CD8-positive, alpha-beta memory T cell (primary cell): Measurements from ENCODE around the gene ADGRG3. TPM values are rescaled to one million over a fixed set of nuclear protein-coding genes. Genes with fewer than 3 reads are reported as not detected.
A peak's percentile ranks its signal among the peaks of the same experiment; 100 is the strongest.

ENCODE experiments used
- CTCF ChIA-PET: fragments of 350-600 bp; sonication (Branson Sonifier 250); formaldehyde crosslinking; loops from one replicate; lab custom pipeline; 2021; ENCODE audit warnings: antibody characterized with exemption; lab: Charles Lee
- POLR2A ChIA-PET: fragments of 350-600 bp; sonication (Branson Sonifier 250); formaldehyde crosslinking; loops from one replicate; lab custom pipeline; 2021; ENCODE audit warnings: antibody characterized with exemption; lab: Charles Lee
- DNase-seq, 5 donors: peaks; one replicate each; pipeline versions ENCODE4 v3.0.0 to v3.0.0-alpha.2; 2020 to 2022; ENCODE audit warnings: mixed read lengths in 1 of 5
- H3K27ac ChIP-seq: one replicate; pipeline ENCODE4 v1.7.0; 2013; ENCODE audit warnings: low read depth, mild to moderate bottlenecking, low read length, moderate library complexity
- H3K27me3 ChIP-seq: 2 replicates; pipeline ENCODE4 v1.7.0; 2013; ENCODE audit warnings: low read length, mild to moderate bottlenecking; ENCODE audit not compliant: insufficient read depth, poor library complexity, severe bottlenecking
- H3K36me3 ChIP-seq: 2 replicates; pipeline ENCODE4 v1.7.0; 2013; ENCODE audit warnings: mild to moderate bottlenecking, low read length, moderate library complexity; ENCODE audit not compliant: insufficient read depth
- H3K4me1 ChIP-seq: 2 replicates; pipeline ENCODE4 v1.7.0; 2013; ENCODE audit warnings: mild to moderate bottlenecking, low read length, moderate library complexity; ENCODE audit not compliant: insufficient read depth
- H3K4me3 ChIP-seq: 2 replicates; pipeline ENCODE4 v1.7.0; 2013; ENCODE audit warnings: mild to moderate bottlenecking, low read length
- H3K9me3 ChIP-seq: 2 replicates; pipeline ENCODE4 v1.7.0; 2013; ENCODE audit warnings: mild to moderate bottlenecking, low read length
- H3K27ac Mint-ChIP-seq, 8 donors: one replicate each; pipeline ENCODE4 v1.8.0; 2020 to 2021; ENCODE audit warnings: mixed read lengths in 8 of 8, mild to moderate bottlenecking in 6 of 8, inconsistent platforms in 3 of 8, moderate library complexity in 3 of 8
- H3K27me3 Mint-ChIP-seq, 2 donors: one replicate each; pipeline ENCODE4 v1.8.0; 2020 to 2021; ENCODE audit warnings: mixed read lengths in 2 of 2, mild to moderate bottlenecking in 1 of 2, moderate library complexity in 1 of 2
- H3K36me3 Mint-ChIP-seq, 3 donors: one replicate each; pipeline ENCODE4 v1.8.0; 2020 to 2021; ENCODE audit warnings: mixed read lengths in 3 of 3, inconsistent platforms in 1 of 3, mild to moderate bottlenecking in 1 of 3
- H3K4me1 Mint-ChIP-seq, 3 donors: one replicate each; pipeline ENCODE4 v1.8.0; 2020 to 2021; ENCODE audit warnings: mixed read lengths in 3 of 3, inconsistent platforms in 1 of 3, mild to moderate bottlenecking in 1 of 3
- H3K4me3 Mint-ChIP-seq, 7 donors: one replicate each; pipeline ENCODE4 v1.8.0; 2020 to 2021; ENCODE audit warnings: mixed read lengths in 7 of 7, mild to moderate bottlenecking in 6 of 7, moderate library complexity in 4 of 7, inconsistent platforms in 2 of 7
- H3K9me3 Mint-ChIP-seq, 5 donors: one replicate each; pipeline ENCODE4 v1.8.0; 2020 to 2022; ENCODE audit warnings: mixed read lengths in 5 of 5, mild to moderate bottlenecking in 3 of 5, moderate library complexity in 2 of 5, inconsistent platforms in 1 of 5
- polyA plus RNA-seq: library from polyadenylated mRNA; unstranded; fragments of 300-500 nt; fragmentation: Illumina TruSeq; gene quantifications from one replicate; pipeline ENCODE4 v1.2.3, GENCODE V29; 2021
- total RNA-seq, 2 experiments: library from RNA; stranded (reverse); gene quantifications; one replicate each; pipeline ENCODE4 v1.2.3, GENCODE V29; 2021

The ADGRG3 gene
- total and polyA plus RNA-seq, 3 experiments from 2014 or later: not detected

- H3K9me3 Mint-ChIP-seq: no peaks in the 10 kb centered on the region
- no peak overlapping the region for H3K4me3 Mint-ChIP-seq
- ChIA-PET POLR2A (no interaction called here), CTCF (no interaction called here)
- H3K9me3 ChIP-seq: no peaks in the 10 kb centered on the region
- H3K4me3 ChIP-seq: no peak overlapping the region
- no peaks in the 10 kb centered on the region for H3K4me1 ChIP-seq
- DNase-seq: no peak
- H3K27me3 ChIP-seq: no peaks in the 10 kb centered on the region
- no peak overlapping the region for H3K27ac Mint-ChIP-seq
- H3K36me3 Mint-ChIP-seq: no peaks in the 10 kb centered on the region
- no peak overlapping the region for H3K27ac ChIP-seq
- no peaks in the 10 kb centered on the region for H3K36me3 ChIP-seq
- no peaks in the 10 kb centered on the region for H3K4me1 Mint-ChIP-seq
- peaks cover 1 to 18% of the 10 kb centered on the region in 2 donors for H3K27me3 Mint-ChIP-seq
Observed at GRCh38 chr16:57703416-57704010, 35.4 kb downstream of the ADGRG3 start.

DNA sequence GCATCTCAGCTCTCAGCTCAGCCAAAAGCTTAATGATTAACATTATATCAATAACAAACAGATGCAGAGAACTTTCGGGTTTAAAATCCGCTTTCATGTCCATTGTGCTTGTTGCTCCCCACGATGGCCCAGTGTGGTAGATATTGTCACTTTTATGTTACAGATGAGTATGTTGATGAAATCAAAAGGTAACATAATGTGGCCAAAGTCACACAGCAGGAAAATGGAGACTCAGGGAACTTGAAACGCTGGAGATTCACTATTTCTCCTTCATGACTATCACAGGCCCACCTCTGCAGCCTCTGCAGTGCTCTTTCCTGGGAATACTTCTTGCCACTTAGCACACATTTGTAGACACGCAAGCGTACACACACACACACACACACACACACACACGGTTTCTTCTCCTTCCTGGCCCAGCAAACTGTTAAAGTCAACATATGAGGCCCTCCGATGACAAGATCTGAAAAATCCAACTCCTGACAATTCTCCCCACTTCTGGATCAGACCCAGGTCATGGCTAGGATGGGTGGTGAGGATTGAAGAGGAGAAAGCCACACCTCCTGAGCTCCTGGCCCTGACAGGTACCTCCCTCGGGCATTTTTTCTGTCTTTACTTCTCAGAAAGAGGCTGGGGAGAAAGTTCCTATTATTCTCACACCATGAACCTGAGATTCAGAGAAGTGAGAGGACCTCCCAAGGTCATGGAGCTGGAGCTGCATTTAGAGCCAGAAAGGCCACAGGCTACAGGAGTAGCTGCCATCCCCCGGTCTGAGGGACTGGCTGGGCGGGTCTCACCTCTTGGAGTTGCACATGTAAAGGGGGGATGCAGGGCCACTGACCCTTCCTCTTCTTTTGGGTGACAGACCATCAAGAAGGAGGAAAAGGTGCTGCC lies 36.2 kb downstream of the ADGRG3 start:
- no peak overlapping the region for H3K27ac Mint-ChIP-seq
- H3K9me3 Mint-ChIP-seq: no peaks in the 10 kb centered on the region
- no peaks in the 10 kb centered on the region for H3K36me3 Mint-ChIP-seq
- H3K27ac ChIP-seq: no peak overlapping the region
- POLR2A ChIA-PET: no interaction called here
- CTCF ChIA-PET: no interaction called here
- H3K4me3 Mint-ChIP-seq: no peak overlapping the region
- no peaks in the 10 kb centered on the region for H3K36me3 ChIP-seq
- no peaks in the 10 kb centered on the region for H3K4me1 Mint-ChIP-seq
- H3K4me3 ChIP-seq: no peak overlapping the region
- H3K4me1 ChIP-seq: no peaks in the 10 kb centered on the region
- H3K27me3 Mint-ChIP-seq: peaks cover 1 to 19% of the 10 kb centered on the region in 2 donors
- no peaks in the 10 kb centered on the region for H3K9me3 ChIP-seq
- no peak for DNase-seq
- no peaks in the 10 kb centered on the region for H3K27me3 ChIP-seq

GRCh38 chr16:57704905-57705852 lies 37.1 kb downstream of the ADGRG3 start:
- Mint-ChIP-seq H3K9me3 (no peaks in the 10 kb centered on the region), H3K27me3 (peaks cover 1 to 20% of the 10 kb centered on the region in 2 donors), H3K4me3 (no peak overlapping the region), H3K4me1 (no peaks in the 10 kb centered on the region), H3K27ac (no peak overlapping the region), H3K36me3 (no peaks in the 10 kb centered on the region)
- Histone ChIP-seq H3K4me1 (no peaks in the 10 kb centered on the region), H3K4me3 (no peak overlapping the region), H3K9me3 (no peaks in the 10 kb centered on the region), H3K27me3 (no peaks in the 10 kb centered on the region), H3K27ac (no peak overlapping the region), H3K36me3 (no peaks in the 10 kb centered on the region)
- no peak for DNase-seq
- POLR2A ChIA-PET: no interaction called here
- CTCF ChIA-PET: no interaction called here

GRCh38 chr16:57706717-57707116 lies 38.6 kb downstream of the ADGRG3 start:
- Histone ChIP-seq H3K9me3 (no peaks in the 10 kb centered on the region), H3K36me3 (no peaks in the 10 kb centered on the region), H3K27me3 (no peaks in the 10 kb centered on the region), H3K27ac (no peak overlapping the region), H3K4me1 (no peaks in the 10 kb centered on the region), H3K4me3 (no peak overlapping the region)
- Mint-ChIP-seq H3K9me3 (no peaks in the 10 kb centered on the region), H3K27ac (no peak overlapping the region), H3K4me1 (no peaks in the 10 kb centered on the region), H3K4me3 (no peak overlapping the region), H3K36me3 (no peaks in the 10 kb centered on the region), H3K27me3 (peaks cover 5 to 24% of the 10 kb centered on the region in 2 donors)
- DNase-seq: no peak
- ChIA-PET POLR2A (no interaction called here), CTCF (no interaction called here)

DNA sequence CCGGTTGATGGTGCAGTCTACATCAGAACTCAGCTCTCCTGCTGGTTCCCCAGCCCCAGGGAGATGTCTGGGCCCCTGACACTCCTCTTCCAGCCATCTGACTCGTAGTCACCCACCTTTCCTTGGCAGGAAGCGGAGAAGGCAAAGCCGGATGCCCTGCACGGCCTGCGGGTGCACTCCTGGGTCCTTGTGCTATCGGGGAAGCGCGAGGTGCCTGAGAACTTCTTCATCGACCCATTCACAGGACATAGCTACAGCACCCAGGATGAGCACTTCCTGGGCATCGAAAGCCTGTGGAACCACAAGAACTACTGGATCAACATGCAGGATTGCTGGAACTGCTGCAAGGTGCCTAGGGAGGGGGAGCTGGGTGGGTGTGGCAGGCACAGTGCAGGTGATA lies 39.2 kb downstream of the ADGRG3 start:
- Mint-ChIP-seq H3K27me3 (peaks cover 5 to 24% of the 10 kb centered on the region in 2 donors), H3K36me3 (no peaks in the 10 kb centered on the region), H3K4me1 (no peaks in the 10 kb centered on the region), H3K9me3 (no peaks in the 10 kb centered on the region), H3K4me3 (peak overlapping the region in 1 of 7 donors; percentile 36), H3K27ac (no peak overlapping the region)
- H3K27me3 ChIP-seq: no peaks in the 10 kb centered on the region
- no peaks in the 10 kb centered on the region for H3K9me3 ChIP-seq
- H3K36me3 ChIP-seq: no peaks in the 10 kb centered on the region
- ChIA-PET POLR2A (no interaction called here), CTCF (no interaction called here)
- DNase-seq: no peak
- no peak overlapping the region for H3K27ac ChIP-seq
- no peaks in the 10 kb centered on the region for H3K4me1 ChIP-seq
- H3K4me3 ChIP-seq: no peak overlapping the region

DNA sequence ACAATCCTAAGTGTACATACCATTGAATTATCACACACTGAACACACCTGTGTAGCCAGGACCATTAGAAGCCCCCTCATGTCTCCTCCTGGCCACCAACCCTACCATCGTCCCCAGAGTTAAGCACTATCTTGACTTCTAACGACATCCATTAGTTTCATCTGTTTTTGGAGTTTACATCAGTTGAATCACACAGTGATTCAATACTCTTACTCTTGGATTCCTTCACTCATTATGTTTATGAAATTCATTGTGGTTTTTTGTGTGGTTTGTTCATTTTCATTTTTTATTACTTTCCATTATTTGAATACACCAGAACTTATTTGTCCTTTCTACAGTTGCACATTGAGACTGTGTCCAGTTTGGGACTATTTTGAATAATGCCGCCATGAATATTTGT lies 40.1 kb downstream of the ADGRG3 start:
- POLR2A ChIA-PET: no interaction called here
- Histone ChIP-seq H3K9me3 (no peaks in the 10 kb centered on the region), H3K4me3 (no peak overlapping the region), H3K36me3 (no peaks in the 10 kb centered on the region), H3K27ac (no peak overlapping the region), H3K27me3 (no peaks in the 10 kb centered on the region), H3K4me1 (no peaks in the 10 kb centered on the region)
- Mint-ChIP-seq H3K27me3 (peaks cover 5 to 24% of the 10 kb centered on the region in 2 donors), H3K4me1 (no peaks in the 10 kb centered on the region), H3K36me3 (no peaks in the 10 kb centered on the region), H3K27ac (no peak overlapping the region), H3K9me3 (no peaks in the 10 kb centered on the region), H3K4me3 (no peak overlapping the region)
- no peak for DNase-seq
- CTCF ChIA-PET: no interaction called here

DNA sequence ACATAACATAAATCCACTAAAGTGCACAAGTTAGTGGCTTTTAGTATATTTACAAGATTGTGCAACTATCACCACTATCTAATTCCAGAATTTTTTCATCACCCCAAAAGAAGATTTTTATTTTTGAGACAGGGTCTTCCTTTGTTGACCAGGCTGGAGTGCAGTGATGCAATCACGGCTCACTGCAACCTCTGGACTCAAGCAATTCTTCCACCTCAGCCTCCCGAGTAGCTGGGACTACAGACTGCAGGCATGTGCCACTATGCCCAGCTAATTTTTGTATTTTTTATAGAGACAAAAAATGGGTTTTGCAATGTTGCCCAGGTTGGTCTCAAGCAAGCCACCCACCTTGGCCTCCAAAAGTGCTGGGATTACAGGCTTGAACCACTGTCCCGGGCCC lies 41.6 kb downstream of the ADGRG3 start:
- Mint-ChIP-seq H3K9me3 (no peaks in the 10 kb centered on the region), H3K4me1 (no peaks in the 10 kb centered on the region), H3K27ac (no peak overlapping the region), H3K4me3 (no peak overlapping the region), H3K27me3 (peaks cover 6 to 26% of the 10 kb centered on the region in 2 donors), H3K36me3 (no peaks in the 10 kb centered on the region)
- H3K27ac ChIP-seq: no peak overlapping the region
- no peak for DNase-seq
- H3K4me3 ChIP-seq: no peak overlapping the region
- H3K4me1 ChIP-seq: no peaks in the 10 kb centered on the region
- H3K36me3 ChIP-seq: no peaks in the 10 kb centered on the region
- POLR2A ChIA-PET: no interaction called here
- CTCF ChIA-PET: interaction anchor here (1.0 kb wide), 1 partner anchor 17 kb away, joined by 3 read pairs; no protein-coding TSS in a partner anchor
- H3K9me3 ChIP-seq: no peaks in the 10 kb centered on the region
- H3K27me3 ChIP-seq: no peaks in the 10 kb centered on the region
